Measurements from ENCODE around the gene UBE2S. TPM values are rescaled to one million over a fixed set of nuclear protein-coding genes. Genes with fewer than 3 reads are reported as not detected.

Gene UBE2S
- total RNA-seq, 1 donor from 2014 or later = 53.4 TPM

DNA sequence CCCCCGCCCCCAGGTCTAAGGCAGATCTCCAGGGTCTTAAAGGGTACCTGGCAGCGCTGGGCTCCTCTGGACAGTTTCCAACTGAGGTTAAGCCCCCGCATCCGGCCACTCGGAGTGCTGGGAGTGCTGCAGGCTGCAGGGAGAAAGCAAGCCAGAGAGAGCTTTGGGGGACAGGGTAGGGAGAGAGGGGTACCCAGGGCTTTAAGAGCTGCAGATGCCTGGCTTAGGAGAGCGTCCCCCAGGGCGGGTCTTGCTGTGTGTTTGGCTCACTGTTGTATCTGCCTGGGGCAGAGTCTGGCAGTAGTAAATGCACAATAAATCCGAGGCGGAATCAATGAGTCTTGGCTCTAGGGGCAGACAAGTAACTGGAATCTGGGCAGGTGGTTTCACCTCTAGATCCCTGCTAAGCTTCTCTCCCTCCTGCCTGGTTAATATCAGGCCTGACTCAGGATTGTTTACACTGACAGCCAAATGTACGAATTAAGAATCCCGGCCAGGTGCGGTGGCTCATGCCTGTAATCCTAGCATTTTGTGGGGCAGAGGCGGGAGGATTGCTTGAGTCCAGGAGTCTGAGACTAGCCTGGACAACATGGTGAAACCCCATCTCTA lies 52.3 kb downstream of the UBE2S start:
- DNase-seq (ENCODE audit: low read depth) = no peak
- no peak overlapping the region for H3K4me3 ChIP-seq (ENCODE audit: low read depth, low read length)
- TF ChIP-seq, protein P1, sequence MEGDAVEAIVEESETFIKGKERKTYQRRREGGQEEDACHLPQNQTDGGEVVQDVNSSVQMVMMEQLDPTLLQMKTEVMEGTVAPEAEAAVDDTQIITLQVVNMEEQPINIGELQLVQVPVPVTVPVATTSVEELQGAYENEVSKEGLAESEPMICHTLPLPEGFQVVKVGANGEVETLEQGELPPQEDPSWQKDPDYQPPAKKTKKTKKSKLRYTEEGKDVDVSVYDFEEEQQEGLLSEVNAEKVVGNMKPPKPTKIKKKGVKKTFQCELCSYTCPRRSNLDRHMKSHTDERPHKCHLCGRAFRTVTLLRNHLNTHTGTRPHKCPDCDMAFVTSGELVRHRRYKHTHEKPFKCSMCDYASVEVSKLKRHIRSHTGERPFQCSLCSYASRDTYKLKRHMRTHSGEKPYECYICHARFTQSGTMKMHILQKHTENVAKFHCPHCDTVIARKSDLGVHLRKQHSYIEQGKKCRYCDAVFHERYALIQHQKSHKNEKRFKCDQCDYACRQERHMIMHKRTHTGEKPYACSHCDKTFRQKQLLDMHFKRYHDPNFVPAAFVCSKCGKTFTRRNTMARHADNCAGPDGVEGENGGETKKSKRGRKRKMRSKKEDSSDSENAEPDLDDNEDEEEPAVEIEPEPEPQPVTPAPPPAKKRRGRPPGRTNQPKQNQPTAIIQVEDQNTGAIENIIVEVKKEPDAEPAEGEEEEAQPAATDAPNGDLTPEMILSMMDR (IDR thresholded peaks at IDR 0.05; ENCODE audit: insufficient read depth, low read length, poor library complexity, severe bottlenecking) = no peak
- H3K36me3 ChIP-seq (ENCODE audit: control insufficient read depth, insufficient read depth, low read length) = no peaks in the 10 kb centered on the region
- peaks cover 37% of the 10 kb centered on the region for H3K27me3 ChIP-seq (ENCODE audit: control insufficient read depth, insufficient read depth, low read length)

DNA sequence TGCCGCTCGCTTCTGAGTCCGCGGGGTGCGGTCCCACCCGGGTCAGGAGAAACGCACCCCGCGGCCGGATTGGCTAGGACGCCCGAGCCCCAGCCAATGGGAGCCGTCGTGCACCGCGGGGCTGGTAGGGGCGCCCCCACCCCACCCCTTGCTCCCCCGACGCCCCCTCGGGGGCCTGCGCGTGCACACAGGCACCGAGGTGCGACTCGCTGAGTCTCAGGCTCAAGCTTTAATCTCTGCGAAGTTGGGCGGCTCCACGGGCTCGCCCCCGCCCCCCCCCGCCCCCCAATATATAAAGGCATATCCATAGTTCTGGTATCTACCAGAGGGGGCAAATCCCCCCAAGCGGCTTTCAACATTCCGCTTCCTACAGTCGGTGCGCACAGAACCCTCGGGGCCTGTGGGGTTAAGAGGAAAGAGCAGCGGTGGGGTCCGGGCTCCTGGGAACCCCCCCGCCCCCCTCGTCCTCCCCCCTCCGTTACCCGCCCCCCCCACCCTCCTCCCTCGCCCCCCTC lies 52.8 kb downstream of the UBE2S start, which contains the start of gene COX6B2:
COX6B2 (minus strand) TSS at position 22 of the 515 bp plus-strand sequence. CDS start 198 bp downstream, outside the sequence.
- DNase-seq (ENCODE audit: low read depth) = no peak
- Histone ChIP-seq H3K4me3 (ENCODE audit: low read depth, low read length) (peak within 1 kb of the TSS; percentile 49), H3K36me3 (ENCODE audit: control insufficient read depth, insufficient read depth, low read length) (no peaks in the 10 kb centered on the region), H3K27me3 (ENCODE audit: control insufficient read depth, insufficient read depth, low read length) (peaks cover 37% of the 10 kb centered on the region)
- TF ChIP-seq, protein P1 (IDR thresholded peaks at IDR 0.05; ENCODE audit: insufficient read depth, low read length, poor library complexity, severe bottlenecking) = no peak

DNA sequence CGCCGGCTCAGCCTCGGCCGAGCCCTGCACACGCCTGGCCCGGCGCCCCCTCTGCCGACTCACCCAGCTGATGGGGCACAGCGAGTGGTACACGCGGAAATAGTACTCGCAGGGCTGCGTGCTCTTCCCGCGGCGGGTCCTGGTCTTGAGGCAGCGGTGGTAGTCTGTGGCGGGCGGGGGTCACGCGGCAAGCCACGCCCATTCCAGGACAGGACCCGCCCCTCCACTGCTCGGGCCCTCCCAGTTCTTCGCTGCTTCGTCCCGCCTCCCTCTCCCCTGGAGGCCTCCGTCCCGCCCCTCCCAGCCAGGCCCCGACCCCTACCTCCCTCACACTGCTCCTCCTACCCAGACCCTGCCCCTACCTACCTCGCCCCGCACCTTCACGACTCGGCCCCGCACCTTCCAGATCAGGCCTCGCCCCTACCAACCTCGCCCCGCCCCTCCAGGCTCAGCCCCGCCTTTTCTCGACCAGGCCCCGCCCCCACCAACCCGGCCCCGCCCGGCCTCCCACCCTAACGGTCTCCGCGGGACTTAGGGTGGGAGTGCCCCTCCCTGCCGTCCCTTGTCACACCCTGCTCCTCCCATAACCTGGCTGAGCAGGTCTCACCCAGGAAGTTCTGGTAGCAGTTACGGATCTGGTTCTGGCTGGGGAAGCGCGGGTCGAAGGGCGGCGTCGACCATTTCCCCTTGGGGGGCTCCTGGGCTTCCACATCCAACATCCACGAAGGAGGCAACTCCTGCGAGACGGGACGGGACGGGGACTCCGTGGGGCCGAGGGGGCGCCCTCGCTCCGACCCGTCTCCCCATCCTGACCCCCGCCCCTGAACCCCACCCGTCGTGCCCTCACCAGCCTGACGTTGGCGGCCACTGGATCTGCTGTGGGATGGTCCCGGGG lies 53.5 kb downstream of the UBE2S start:
- TF ChIP-seq, protein P1 (IDR thresholded peaks at IDR 0.05; ENCODE audit: insufficient read depth, low read length, poor library complexity, severe bottlenecking) = no peak
- Histone ChIP-seq H3K36me3 (ENCODE audit: control insufficient read depth, insufficient read depth, low read length) (no peaks in the 10 kb centered on the region), H3K4me3 (ENCODE audit: low read depth, low read length) (peak overlapping the region; percentile 49), H3K27me3 (ENCODE audit: control insufficient read depth, insufficient read depth, low read length) (peaks cover 37% of the 10 kb centered on the region)
- DNase-seq (ENCODE audit: low read depth) = no peak

DNA sequence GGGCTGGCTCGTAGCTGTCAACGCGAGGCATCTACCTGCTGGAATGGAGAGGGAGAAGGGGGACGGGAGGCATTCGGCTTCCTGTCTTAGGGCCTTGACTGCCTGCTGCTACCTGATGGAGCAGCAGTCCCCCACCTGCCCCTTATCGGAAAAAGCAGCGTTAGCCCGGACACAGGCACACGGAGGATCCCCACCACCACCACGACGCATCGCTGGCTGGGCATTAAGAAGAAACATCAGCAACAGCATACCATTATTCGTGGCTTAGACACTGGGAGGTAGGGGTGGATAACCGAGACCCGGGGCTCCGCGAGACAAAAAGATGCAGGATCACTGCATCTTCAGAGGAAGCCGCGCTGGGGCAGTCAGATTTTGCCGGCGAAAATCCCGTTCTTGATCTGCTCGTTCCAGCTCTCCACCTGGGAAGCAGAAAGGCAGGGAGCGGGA lies 54.2 kb downstream of the UBE2S start:
- H3K4me3 ChIP-seq (ENCODE audit: low read depth, low read length) = peak overlapping the region; percentile 49
- peaks cover 37% of the 10 kb centered on the region for H3K27me3 ChIP-seq (ENCODE audit: control insufficient read depth, insufficient read depth, low read length)
- TF ChIP-seq, protein P1 (IDR thresholded peaks at IDR 0.05; ENCODE audit: insufficient read depth, low read length, poor library complexity, severe bottlenecking) = no peak
- DNase-seq (ENCODE audit: low read depth) = no peak
- no peaks in the 10 kb centered on the region for H3K36me3 ChIP-seq (ENCODE audit: control insufficient read depth, insufficient read depth, low read length)

DNA sequence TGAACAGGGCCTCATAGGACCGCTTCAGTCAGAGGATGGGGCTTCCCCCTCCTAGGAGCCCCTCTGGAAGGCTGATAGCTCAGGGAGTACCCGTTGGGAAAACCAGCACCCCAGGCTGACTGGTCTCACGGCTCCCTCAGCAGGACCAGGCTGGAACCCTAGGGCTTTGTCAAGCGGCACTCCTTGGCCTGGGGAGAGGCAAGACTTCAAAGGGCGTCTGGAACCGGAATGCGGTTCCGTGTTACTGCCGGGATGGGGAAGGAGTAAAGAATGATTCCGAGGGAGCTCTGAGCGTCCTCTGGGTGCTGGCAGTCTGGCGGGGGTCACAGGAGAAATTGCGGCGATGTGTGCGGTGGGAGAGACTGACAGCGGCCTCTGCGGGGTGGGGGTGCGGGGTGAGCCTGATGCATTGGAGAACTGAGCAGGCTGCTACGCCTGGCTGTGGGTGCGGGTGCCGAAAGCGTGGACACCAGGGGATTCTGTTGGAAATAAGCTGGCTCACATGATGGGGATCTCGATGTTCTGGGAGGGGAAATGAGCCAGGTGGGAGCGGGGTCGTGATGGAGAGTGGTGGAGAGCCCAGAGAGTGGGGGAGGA lies 54.9 kb downstream of the UBE2S start:
- H3K27me3 ChIP-seq (ENCODE audit: control insufficient read depth, insufficient read depth, low read length) = peaks cover 37% of the 10 kb centered on the region
- no peaks in the 10 kb centered on the region for H3K36me3 ChIP-seq (ENCODE audit: control insufficient read depth, insufficient read depth, low read length)
- no peak overlapping the region for H3K4me3 ChIP-seq (ENCODE audit: low read depth, low read length)
- DNase-seq (ENCODE audit: low read depth) = no peak
- TF ChIP-seq, protein P1 (IDR thresholded peaks at IDR 0.05; ENCODE audit: insufficient read depth, low read length, poor library complexity, severe bottlenecking) = no peak
